Stimulated activated CD8-positive, alpha-beta memory T cell treated with anti-CD3 and anti-CD28 coated beads, Interleukin-12 subunit alpha, Interleukin-12 subunit beta, amount 100 ng/mL, for 4 hours (primary cell): ENCODE measurements around the gene NAGK.

Source experiments
- DNase-seq: peaks from one replicate; pipeline ENCODE4 v3.0.0-alpha.2; 2020; ENCODE audit warnings: low read depth

NAGK gene

GRCh38 chr2:71113843-71114242 lies 45.4 kb downstream of the NAGK start:
- DNase-seq = no peak

GRCh38 chr2:71117063-71117462 lies 48.6 kb downstream of the NAGK start:
- DNase-seq = no peak

DNA sequence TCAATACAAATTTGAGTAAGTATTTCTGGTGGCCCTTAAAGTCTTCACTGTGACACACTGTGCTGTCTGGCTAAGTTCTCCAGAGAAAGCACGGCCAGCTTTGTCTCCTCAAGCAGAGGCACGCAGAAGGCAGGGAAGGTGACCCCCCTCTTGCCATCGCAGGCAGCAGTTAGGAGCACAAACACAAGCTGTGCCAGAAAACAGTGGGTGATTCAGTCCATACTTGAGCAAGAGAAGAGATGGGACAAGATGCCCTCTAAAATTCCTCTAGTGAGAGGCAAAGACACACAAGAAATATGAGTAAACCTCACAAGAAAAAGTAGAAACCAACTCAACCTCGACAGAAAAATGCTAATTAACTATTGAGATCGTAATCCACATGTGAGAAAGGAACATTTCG lies 51.7 kb downstream of the NAGK start:
- DNase-seq = no peak

DNA sequence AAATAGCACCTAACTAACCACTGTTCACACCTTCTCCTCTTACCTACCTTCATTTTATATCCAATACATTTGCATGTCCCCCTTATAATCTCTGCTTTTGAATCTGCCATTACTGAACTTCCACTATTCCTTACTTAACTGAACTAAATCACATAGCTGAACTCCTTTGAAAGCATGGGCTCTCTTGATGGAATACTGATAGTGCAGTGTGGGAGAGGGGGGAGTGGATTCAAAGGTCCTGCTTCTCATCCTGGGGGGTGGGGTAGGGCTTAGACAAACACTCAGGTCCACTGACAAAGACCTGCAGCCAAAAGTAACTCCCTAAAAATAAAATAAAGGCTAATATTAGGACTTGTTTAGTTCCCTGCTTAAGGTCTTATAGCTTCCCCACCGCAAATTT lies 53.0 kb downstream of the NAGK start:
- DNase-seq = no peak

GRCh38 chr2:71122387-71123298 lies 54.2 kb downstream of the NAGK start:
- no peak for DNase-seq

- no peak for DNase-seq
Observed at GRCh38 chr2:71125506-71126294, 57.3 kb downstream of the NAGK start.

DNA sequence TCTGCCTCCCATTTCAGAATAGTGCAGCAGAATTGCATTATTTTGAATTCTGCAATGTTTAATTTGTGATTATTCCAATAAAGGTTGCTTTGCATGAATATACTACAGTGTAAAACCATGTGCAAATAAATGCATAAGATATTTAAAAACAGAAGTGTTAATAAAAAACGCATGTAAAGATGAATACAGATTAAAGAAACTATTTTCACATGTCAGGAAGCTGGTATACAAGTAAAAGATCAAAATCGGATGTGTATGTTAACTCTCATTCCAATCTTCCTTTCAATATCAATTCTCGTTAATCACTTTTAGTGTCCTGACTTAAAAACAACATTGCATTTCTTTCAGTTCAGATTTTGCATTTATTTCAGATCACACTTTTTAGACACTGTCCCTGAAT lies 58.5 kb downstream of the NAGK start:
- DNase-seq = no peak
